ENCODE measurements around the gene PLXNB3. TPM values are rescaled to one million over a fixed set of nuclear protein-coding genes. Genes with fewer than 3 reads are reported as not detected.
"Not testable (repeated sequence)": the region's sequence is repeated elsewhere in the genome, so short reads cannot be mapped to it uniquely, and the experiment has no call there.

Gene PLXNB3
- total RNA-seq, 1 donor from 2014 or later: 34.8 TPM

- no peak for DNase-seq (ENCODE audit: low spot score)
- peaks cover 2% of the 10 kb centered on the region for H3K36me3 Mint-ChIP-seq (ENCODE audit: low read depth)
- no peak overlapping the region for H3K27ac Mint-ChIP-seq (ENCODE audit: unreplicated experiment)
- no peaks in the 10 kb centered on the region for H3K4me1 Mint-ChIP-seq (ENCODE audit: low read depth)
- H3K9me3 Mint-ChIP-seq (ENCODE audit: low read depth): no peaks in the 10 kb centered on the region
- H3K4me3 Mint-ChIP-seq (ENCODE audit: unreplicated experiment): no peak overlapping the region
- no peak for TF ChIP-seq CTCF (IDR thresholded peaks at IDR 0.05)
- H3K27me3 Mint-ChIP-seq (ENCODE audit: low read depth): no peaks in the 10 kb centered on the region
Measured at GRCh38 chrX:153740631-153741222, 23.3 kb upstream of the PLXNB3 start.

DNA sequence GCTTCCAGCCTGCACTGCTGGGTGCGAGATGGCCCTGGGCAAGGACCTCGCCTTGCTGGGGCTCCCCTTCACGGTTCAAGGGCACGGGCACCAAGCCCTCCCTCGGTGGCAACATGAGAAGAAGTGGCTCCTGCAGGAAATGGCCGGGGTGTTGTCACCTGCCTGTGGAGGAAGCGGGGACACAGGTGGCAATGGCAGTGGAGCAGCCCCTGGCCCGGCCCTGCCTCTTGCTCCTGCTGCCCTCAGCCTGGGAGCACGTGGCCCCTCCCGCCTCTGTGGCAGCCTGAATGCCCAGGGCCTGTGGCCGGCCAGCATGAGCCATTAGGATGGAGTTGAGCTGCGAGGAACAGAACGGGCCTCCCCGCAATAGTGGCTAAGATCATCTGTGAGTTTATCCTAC, 22.6 kb upstream of the PLXNB3 start:
- H3K9me3 Mint-ChIP-seq (ENCODE audit: low read depth): peaks cover 2% of the 10 kb centered on the region
- no peaks in the 10 kb centered on the region for H3K4me1 Mint-ChIP-seq (ENCODE audit: low read depth)
- no peak overlapping the region for H3K4me3 Mint-ChIP-seq (ENCODE audit: unreplicated experiment)
- DNase-seq (ENCODE audit: low spot score): no peak
- no peaks in the 10 kb centered on the region for H3K27me3 Mint-ChIP-seq (ENCODE audit: low read depth)
- no peak for TF ChIP-seq CTCF (IDR thresholded peaks at IDR 0.05)
- no peak overlapping the region for H3K27ac Mint-ChIP-seq (ENCODE audit: unreplicated experiment)
- peaks cover 2% of the 10 kb centered on the region for H3K36me3 Mint-ChIP-seq (ENCODE audit: low read depth)

DNA sequence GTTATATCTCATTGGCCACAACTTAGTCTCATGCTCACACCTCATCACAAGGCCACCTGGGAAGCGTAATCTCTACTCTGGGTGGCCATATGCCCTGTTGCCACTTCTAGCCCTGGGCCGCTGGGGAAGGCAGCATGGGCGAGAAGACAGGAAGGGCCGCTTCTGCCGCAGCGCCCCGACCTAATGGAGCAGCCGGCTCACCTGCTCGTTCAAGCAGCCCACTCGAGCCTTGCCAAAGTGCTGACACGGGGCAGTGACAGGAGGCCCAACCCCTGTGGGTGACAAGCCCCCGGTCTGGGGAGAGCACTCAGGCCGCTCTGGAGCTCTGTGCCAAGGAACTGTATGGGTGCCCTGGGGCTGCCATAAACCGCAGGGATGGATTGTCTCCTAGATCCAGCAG, 21.9 kb upstream of the PLXNB3 start:
- not testable (repeated sequence) for H3K27ac Mint-ChIP-seq (ENCODE audit: unreplicated experiment); H3K36me3 Mint-ChIP-seq (ENCODE audit: low read depth); H3K4me1 Mint-ChIP-seq (ENCODE audit: low read depth); H3K27me3 Mint-ChIP-seq (ENCODE audit: low read depth); DNase-seq (ENCODE audit: low spot score); H3K9me3 Mint-ChIP-seq (ENCODE audit: low read depth); H3K4me3 Mint-ChIP-seq (ENCODE audit: unreplicated experiment)

GRCh38 chrX:153742796-153743467, 21.1 kb upstream of the PLXNB3 start:
- not testable (repeated sequence) for H3K9me3 Mint-ChIP-seq (ENCODE audit: low read depth); H3K27me3 Mint-ChIP-seq (ENCODE audit: low read depth); DNase-seq (ENCODE audit: low spot score); H3K36me3 Mint-ChIP-seq (ENCODE audit: low read depth); H3K27ac Mint-ChIP-seq (ENCODE audit: unreplicated experiment); H3K4me3 Mint-ChIP-seq (ENCODE audit: unreplicated experiment); H3K4me1 Mint-ChIP-seq (ENCODE audit: low read depth)

GRCh38 chrX:153743468-153744209, 20.4 kb upstream of the PLXNB3 start:
- H3K27me3 Mint-ChIP-seq (ENCODE audit: low read depth); H3K9me3 Mint-ChIP-seq (ENCODE audit: low read depth); DNase-seq (ENCODE audit: low spot score); H3K4me3 Mint-ChIP-seq (ENCODE audit: unreplicated experiment); H3K27ac Mint-ChIP-seq (ENCODE audit: unreplicated experiment); H3K4me1 Mint-ChIP-seq (ENCODE audit: low read depth); H3K36me3 Mint-ChIP-seq (ENCODE audit: low read depth): not testable (repeated sequence)

DNA sequence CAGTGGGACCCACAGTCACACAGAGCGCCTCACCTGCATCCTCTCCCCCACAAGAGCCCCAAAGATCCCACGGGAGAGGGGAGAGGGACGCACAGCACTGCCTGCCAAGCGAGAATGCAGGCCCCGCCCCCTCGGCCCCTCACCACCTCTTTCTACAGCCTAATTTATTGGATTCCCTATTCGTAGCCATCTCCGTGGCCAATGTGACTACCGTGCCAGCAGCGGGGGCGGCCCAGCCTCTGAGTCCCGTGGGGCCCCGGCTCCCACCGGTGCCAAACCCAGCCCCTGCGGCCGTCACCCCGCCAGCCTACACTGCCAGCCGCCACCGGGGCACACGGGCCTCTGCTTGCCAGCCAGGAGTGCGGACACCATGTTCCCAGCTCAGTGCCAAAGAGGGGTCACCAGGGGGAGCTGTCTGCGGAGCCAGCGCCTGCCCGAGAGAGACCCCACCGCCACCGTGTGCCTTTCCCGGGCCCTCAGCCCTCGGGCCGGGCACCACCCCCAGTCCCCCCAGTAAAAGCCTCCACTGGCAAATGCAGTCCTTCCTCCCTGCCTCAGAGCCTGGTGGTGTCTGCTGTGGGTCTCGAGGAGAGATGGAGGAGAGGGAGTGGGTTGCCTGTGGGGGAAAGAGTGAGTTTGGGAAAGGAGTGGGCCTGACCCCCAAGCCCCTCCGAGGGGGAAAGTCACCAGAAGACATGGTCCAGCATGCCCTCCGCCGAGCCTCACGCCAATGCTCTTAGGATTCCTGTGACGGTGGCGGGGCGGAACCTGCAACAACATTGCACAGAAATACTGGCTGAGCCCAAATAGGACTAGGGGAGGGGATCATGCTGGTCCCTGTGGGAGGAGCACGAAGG, 19.6 kb upstream of the PLXNB3 start:
- Mint-ChIP-seq H3K27ac (ENCODE audit: unreplicated experiment) (no peak overlapping the region), H3K9me3 (ENCODE audit: low read depth) (peaks cover 6% of the 10 kb centered on the region), H3K36me3 (ENCODE audit: low read depth) (no peaks in the 10 kb centered on the region), H3K27me3 (ENCODE audit: low read depth) (no peaks in the 10 kb centered on the region), H3K4me1 (ENCODE audit: low read depth) (no peaks in the 10 kb centered on the region), H3K4me3 (ENCODE audit: unreplicated experiment) (no peak overlapping the region)
- DNase-seq (ENCODE audit: low spot score): no peak
- TF ChIP-seq CTCF (IDR thresholded peaks at IDR 0.05): peak; percentile 37

DNA sequence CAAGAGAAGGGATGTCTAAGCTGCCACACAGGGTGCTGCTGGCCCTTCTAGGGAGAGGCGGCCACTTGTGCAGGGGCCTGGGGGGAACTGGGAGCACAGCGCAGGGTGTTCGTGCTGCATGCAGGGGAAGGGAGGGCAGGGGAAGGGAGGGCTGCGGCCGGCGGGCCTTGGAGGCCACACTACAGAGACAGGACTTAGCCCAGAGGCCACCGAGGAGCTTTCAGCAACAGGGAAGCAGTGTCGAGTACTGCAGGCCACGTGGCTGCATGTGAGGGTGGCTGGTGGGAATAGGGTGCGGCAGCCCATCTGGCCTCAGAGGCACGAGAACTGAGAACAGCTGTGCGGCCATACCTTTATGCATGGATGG, 19.0 kb upstream of the PLXNB3 start:
- not testable (repeated sequence) for DNase-seq (ENCODE audit: low spot score); H3K4me1 Mint-ChIP-seq (ENCODE audit: low read depth); H3K27me3 Mint-ChIP-seq (ENCODE audit: low read depth); H3K36me3 Mint-ChIP-seq (ENCODE audit: low read depth); H3K4me3 Mint-ChIP-seq (ENCODE audit: unreplicated experiment); H3K27ac Mint-ChIP-seq (ENCODE audit: unreplicated experiment); H3K9me3 Mint-ChIP-seq (ENCODE audit: low read depth)
